IMR-90 (cell line): ENCODE data around the gene IGSF3. TPM values are rescaled to one million over a fixed set of nuclear protein-coding genes. Genes with fewer than 3 reads are reported as not detected.
"Not testable (repeated sequence)": the region's sequence is repeated elsewhere in the genome, so short reads cannot be mapped to it uniquely, and the experiment has no call there.

ENCODE experiments used
- ATAC-seq: fragments of 200-7000 bp; cut with Tn5 transposase; 2 replicates; pipeline ENCODE4 v1.9.1; 2020; ENCODE audit warnings: low read depth, mild to moderate bottlenecking, moderate library complexity
- BruUV-seq: library from RNA; stranded (reverse); fragments of 400-500 nt; replicated peaks from 2 replicates; lab custom pipeline; 2021; lab: Mats Ljungman, UMichigan
- CTCF ChIA-PET: fragments of 300-600 bp; formaldehyde crosslinking; extraction: SDS; loops from one replicate; lab custom pipeline; 2021; ENCODE audit warnings: antibody characterized with exemption; lab: Yijun Ruan, JAX
- POLR2A ChIA-PET: fragments of 300-600 bp; sonication (Branson Sonifier 250); formaldehyde crosslinking; loops from one replicate; lab custom pipeline; 2022; ENCODE audit warnings: antibody characterized with exemption; ENCODE audit not compliant: unreplicated experiment; lab: Charles Lee
- DNase-seq: peaks from one replicate; pipeline ENCODE4 v3.0.0; 2013
- H2AFZ ChIP-seq: replicated peaks from 2 replicates; pipeline ENCODE3; 2013; ENCODE audit warnings: low read length, mild to moderate bottlenecking; ENCODE audit not compliant: poor library complexity
- H2AK5ac ChIP-seq: 2 replicates; pipeline ENCODE4 v1.6.1; 2013; ENCODE audit warnings: low read depth, low read length, inconsistent platforms
- H2AK9ac ChIP-seq: replicated peaks from 2 replicates; pipeline ENCODE3; 2013; ENCODE audit warnings: mild to moderate bottlenecking, low read depth, low read length, moderate library complexity; ENCODE audit not compliant: poor library complexity
- H2BK120ac ChIP-seq: 2 replicates; pipeline ENCODE4 v1.6.1; 2013; ENCODE audit warnings: low read depth, low read length, inconsistent platforms
- H2BK15ac ChIP-seq: 3 replicates; pipeline ENCODE4 v1.6.1; 2013; ENCODE audit warnings: low read depth, low read length, inconsistent platforms
- H2BK20ac ChIP-seq: 2 replicates; pipeline ENCODE4 v1.6.1; 2013; ENCODE audit warnings: low read depth, mild to moderate bottlenecking, inconsistent platforms, low read length, moderate library complexity
- H2BK5ac ChIP-seq: 2 replicates; pipeline ENCODE4 v1.6.1; 2013; ENCODE audit warnings: mild to moderate bottlenecking, low read depth, low read length, inconsistent platforms; ENCODE audit not compliant: poor library complexity, severe bottlenecking
- H3K14ac ChIP-seq: replicated peaks from 2 replicates; pipeline ENCODE4 v1.6.1; 2013; ENCODE audit warnings: low read depth, low read length, inconsistent platforms
- H3K18ac ChIP-seq: 2 replicates; pipeline ENCODE4 v1.6.1; 2013; ENCODE audit warnings: low read depth, low read length, control low read depth
- H3K23ac ChIP-seq: 2 replicates; pipeline ENCODE4 v1.6.1; 2013; ENCODE audit warnings: low read depth, low read length, inconsistent platforms
- H3K27ac ChIP-seq: 2 replicates; pipeline ENCODE4 v1.5.1; 2013; ENCODE audit warnings: mild to moderate bottlenecking, control low read depth, low read length; ENCODE audit not compliant: insufficient read depth
- H3K27me3 ChIP-seq: 2 replicates; pipeline ENCODE4 v1.6.1; 2013; ENCODE audit warnings: low read length; ENCODE audit not compliant: control insufficient read depth, insufficient read depth
- H3K36me3 ChIP-seq: 2 replicates; pipeline ENCODE4 v1.6.1; 2013; ENCODE audit warnings: low read length, mixed read lengths; ENCODE audit not compliant: control insufficient read depth, insufficient read depth
- H3K4ac ChIP-seq: 2 replicates; pipeline ENCODE4 v1.6.1; 2013; ENCODE audit warnings: low read depth, low read length, inconsistent platforms
- H3K4me1 ChIP-seq: 2 replicates; pipeline ENCODE4 v1.6.1; 2013; ENCODE audit warnings: low read length, mixed read lengths; ENCODE audit not compliant: control insufficient read depth, insufficient read depth
- H3K4me2 ChIP-seq: 2 replicates; pipeline ENCODE4 v1.6.1; 2013; ENCODE audit warnings: low read depth, mild to moderate bottlenecking, control low read depth, low read length, moderate library complexity
- H3K4me3 ChIP-seq: 2 replicates; pipeline ENCODE4 v1.5.1; 2013; ENCODE audit warnings: low read depth, mild to moderate bottlenecking, control low read depth, low read length, moderate library complexity; ENCODE audit not compliant: insufficient read depth
- H3K56ac ChIP-seq: 2 replicates; pipeline ENCODE4 v1.6.1; 2013; ENCODE audit warnings: low read length, inconsistent platforms; ENCODE audit not compliant: insufficient read depth; ENCODE audit errors: extremely low read depth
- H3K79me1 ChIP-seq, 2 experiments: 2 replicates each; pipeline ENCODE4 v1.6.1; 2013; ENCODE audit warnings: low read length in 2 of 2, inconsistent platforms in 1 of 2, low read depth in 1 of 2
- H3K9ac ChIP-seq: 2 replicates; pipeline ENCODE4 v1.6.1; 2013; ENCODE audit warnings: low read depth, low read length, control low read depth
- H3K9me1 ChIP-seq: 2 replicates; pipeline ENCODE4 v1.6.1; 2013; ENCODE audit warnings: low read length, inconsistent platforms; ENCODE audit not compliant: insufficient read depth
- H3K9me3 ChIP-seq: 2 replicates; pipeline ENCODE4 v1.6.1; 2013; ENCODE audit warnings: low read length; ENCODE audit not compliant: control insufficient read depth, insufficient read depth
- H4K20me1 ChIP-seq: 2 replicates; pipeline ENCODE4 v1.6.1; 2013; ENCODE audit warnings: low read length, inconsistent platforms; ENCODE audit not compliant: insufficient read depth
- H4K5ac ChIP-seq: 2 replicates; pipeline ENCODE4 v1.6.1; 2013; ENCODE audit warnings: mild to moderate bottlenecking, low read depth, low read length, control low read depth
- H4K8ac ChIP-seq, 2 experiments: 2 replicates each; pipeline ENCODE4 v1.6.1; 2013; ENCODE audit warnings: low read depth in 2 of 2, low read length in 2 of 2, control low read depth in 1 of 2, inconsistent platforms in 1 of 2
- H4K91ac ChIP-seq: 2 replicates; pipeline ENCODE4 v1.6.1; 2013; ENCODE audit warnings: low read depth, low read length, inconsistent platforms; ENCODE audit not compliant: insufficient read depth
- WGBS, 2 experiments: methylation state at CpG; one replicate each; pipeline versions ENCODE4 v1.1.5 to v1.1.7; 2013; ENCODE audit warnings: missing lambda C conversion rate in 2 of 2; ENCODE audit not compliant: insufficient read length in 1 of 2; ENCODE audit errors: extremely low coverage in 2 of 2; 5-methylcytosine and 5-hydroxymethylcytosine counted together
- dilution Hi-C: fragments of 300-500 bp; cut with HindIII; formaldehyde crosslinking; loops from one replicate; pipeline ENCODE4 v1.14.3; 2018; ENCODE audit warnings: low sequenced_read_pairs; ENCODE audit not compliant: unreplicated experiment
- in situ Hi-C: fragments of 300-500 bp; cut with MboI; formaldehyde crosslinking; loops from 3 replicates; pipeline ENCODE4 v1.14.3; 2019; ENCODE audit warnings: low sequenced_read_pairs, inconsistent platforms, mixed read lengths
- intact Hi-C: fragments of 100-400 bp; cut with micrococcal nuclease; formaldehyde crosslinking; loops from 2 replicates; pipeline ENCODE4 v1.10.0; 2022
- polyA plus RNA-seq, 3 experiments: library from polyadenylated mRNA; depleted of rRNA; stranded (reverse); fragments of >200 nt; gene quantifications; 2 replicates each; pipeline ENCODE4 v1.2.3, GENCODE V29; 2012; ENCODE audit warnings: low replicate concordance in 1 of 3
- total RNA-seq: library from RNA; depleted of rRNA; stranded (reverse); fragments of >200 nt; gene quantifications from 2 replicates; pipeline ENCODE4 v1.2.3, GENCODE V29; 2012

IGSF3 gene
- total and polyA plus RNA-seq, 2 of the 4 experiments (the other 2 are of a cell fraction) = under 0.01 to 0.02 TPM

DNA sequence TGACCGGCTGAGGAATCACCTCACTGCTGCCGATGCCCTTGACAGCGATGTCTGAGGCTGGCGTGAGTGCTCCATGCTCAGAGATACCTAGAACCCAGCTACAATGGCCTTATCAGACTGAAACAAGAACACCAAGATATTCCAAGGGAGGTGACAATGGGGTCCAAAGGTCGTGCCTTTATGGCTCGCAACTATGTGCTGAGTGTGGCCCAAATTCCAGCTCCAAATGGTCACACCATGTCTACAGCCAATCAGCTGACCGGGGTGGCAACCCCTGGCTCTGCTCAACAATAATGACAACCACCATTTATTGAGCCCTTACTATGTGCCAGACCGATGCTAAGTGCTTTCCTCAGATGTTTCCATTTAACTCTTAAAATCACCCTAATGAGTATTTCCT is 20.3 kb downstream of the IGSF3 start:
- H3K23ac ChIP-seq, H3K9ac ChIP-seq, H3K36me3 ChIP-seq, H4K91ac ChIP-seq, H3K14ac ChIP-seq, H2AK5ac ChIP-seq, H4K20me1 ChIP-seq, H3K4me2 ChIP-seq, H4K8ac ChIP-seq, H3K27ac ChIP-seq, H4K5ac ChIP-seq, H3K27me3 ChIP-seq, DNase-seq, H2BK120ac ChIP-seq, ATAC-seq, H2AK9ac ChIP-seq, H3K4me1 ChIP-seq, H2BK20ac ChIP-seq, H3K9me1 ChIP-seq, H2AFZ ChIP-seq, H3K56ac ChIP-seq, in situ Hi-C loops, H3K79me1 ChIP-seq, dilution Hi-C loops, H3K4me3 ChIP-seq, intact Hi-C loops, H2BK5ac ChIP-seq, H2BK15ac ChIP-seq, POLR2A ChIA-PET, BruUV-seq, H3K9me3 ChIP-seq, H3K18ac ChIP-seq, H3K4ac ChIP-seq: not testable (repeated sequence)
- 93% methylated on average over 3 of the region's 8 CpGs; no CpG with 5 or more reads in 1 of the 2 experiments for WGBS, 2 experiments
- CTCF ChIA-PET = interaction anchor here (0.6 kb wide), 1 partner anchor 162 kb away, joined by 3 read pairs; no protein-coding TSS in a partner anchor

DNA sequence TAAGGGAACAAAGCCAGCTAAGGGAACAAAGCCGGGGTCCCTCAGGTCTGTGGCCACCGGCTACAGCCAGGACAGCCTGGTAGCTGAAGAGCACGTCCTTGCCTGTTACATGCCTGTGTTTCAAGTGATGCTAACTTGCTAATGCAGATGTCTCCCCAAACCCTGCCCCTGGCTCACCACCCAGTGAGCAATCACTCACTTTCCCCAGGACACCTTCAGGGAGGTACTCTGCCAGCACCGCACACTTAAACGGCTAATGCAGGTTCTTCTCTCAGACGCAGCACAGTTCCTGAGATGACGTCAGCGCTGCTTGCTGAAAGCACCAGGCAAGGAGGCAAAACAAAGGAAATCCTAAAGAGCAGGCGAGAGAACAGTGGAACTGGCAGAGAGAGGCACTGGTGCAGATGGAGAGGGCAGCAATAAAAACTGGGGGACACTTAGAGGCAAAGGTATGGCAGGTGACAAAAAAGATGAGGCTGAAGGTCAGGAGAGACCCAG is 20.8 kb downstream of the IGSF3 start:
- DNase-seq, H3K4me2 ChIP-seq, H3K56ac ChIP-seq, H3K9me3 ChIP-seq, H3K27me3 ChIP-seq, H3K9ac ChIP-seq, CTCF ChIA-PET, H3K4ac ChIP-seq, H3K36me3 ChIP-seq, H3K14ac ChIP-seq, H2BK15ac ChIP-seq, H2AK5ac ChIP-seq, dilution Hi-C loops, H3K4me3 ChIP-seq, H3K4me1 ChIP-seq, H2AFZ ChIP-seq, H3K79me1 ChIP-seq, intact Hi-C loops, H3K27ac ChIP-seq, H4K8ac ChIP-seq, H2BK5ac ChIP-seq, in situ Hi-C loops, H4K5ac ChIP-seq, ATAC-seq, H2BK20ac ChIP-seq, H4K91ac ChIP-seq, H2AK9ac ChIP-seq, H3K23ac ChIP-seq, H4K20me1 ChIP-seq, H3K9me1 ChIP-seq, H3K18ac ChIP-seq, BruUV-seq, H2BK120ac ChIP-seq, POLR2A ChIA-PET: not testable (repeated sequence)
- WGBS, 2 experiments = no CpG with 5 or more reads among the region's 9 CpGs
